Measurements from ENCODE around the gene ARMH1.

DNA sequence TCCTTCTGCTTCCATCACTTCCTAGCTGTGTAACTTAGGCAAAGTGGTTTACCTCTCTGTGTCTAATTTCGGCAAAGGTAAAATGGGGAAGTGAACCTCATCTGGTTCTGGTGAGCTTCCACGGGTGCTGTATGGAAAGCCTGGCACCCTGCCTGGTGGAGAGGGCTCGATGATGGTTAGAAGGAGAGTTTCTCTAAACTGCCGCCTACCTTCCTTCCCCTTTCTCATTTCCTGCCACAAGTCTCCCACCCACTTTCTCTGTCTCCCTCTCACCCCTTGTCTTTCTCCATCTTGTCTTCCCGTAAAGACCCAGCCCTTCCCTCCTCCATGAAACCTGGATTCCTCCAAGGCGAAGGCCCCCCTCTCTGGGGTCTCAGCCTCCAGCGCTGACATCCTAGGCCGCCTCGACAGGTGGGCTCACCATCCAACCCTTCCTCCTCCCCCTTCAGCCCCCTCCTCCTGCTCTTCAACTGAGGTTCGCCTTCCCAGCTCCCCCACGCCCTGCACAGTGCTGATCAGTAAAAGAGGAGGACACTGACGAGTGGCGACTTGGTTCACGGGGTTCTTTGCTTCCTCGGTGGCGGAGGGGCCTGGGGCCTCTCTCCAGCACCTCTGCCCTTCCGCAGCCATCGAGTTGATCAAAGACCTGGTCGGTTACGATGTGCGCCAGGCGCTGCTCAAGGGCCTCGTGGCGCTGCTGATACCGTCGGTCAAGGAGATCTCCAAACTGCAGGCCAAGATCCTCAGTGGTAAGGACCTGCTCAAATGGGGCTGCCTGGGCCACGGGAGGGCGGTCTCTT lies 49.2 kb downstream of the ARMH1 start:
- TF ChIP-seq, protein P1, sequence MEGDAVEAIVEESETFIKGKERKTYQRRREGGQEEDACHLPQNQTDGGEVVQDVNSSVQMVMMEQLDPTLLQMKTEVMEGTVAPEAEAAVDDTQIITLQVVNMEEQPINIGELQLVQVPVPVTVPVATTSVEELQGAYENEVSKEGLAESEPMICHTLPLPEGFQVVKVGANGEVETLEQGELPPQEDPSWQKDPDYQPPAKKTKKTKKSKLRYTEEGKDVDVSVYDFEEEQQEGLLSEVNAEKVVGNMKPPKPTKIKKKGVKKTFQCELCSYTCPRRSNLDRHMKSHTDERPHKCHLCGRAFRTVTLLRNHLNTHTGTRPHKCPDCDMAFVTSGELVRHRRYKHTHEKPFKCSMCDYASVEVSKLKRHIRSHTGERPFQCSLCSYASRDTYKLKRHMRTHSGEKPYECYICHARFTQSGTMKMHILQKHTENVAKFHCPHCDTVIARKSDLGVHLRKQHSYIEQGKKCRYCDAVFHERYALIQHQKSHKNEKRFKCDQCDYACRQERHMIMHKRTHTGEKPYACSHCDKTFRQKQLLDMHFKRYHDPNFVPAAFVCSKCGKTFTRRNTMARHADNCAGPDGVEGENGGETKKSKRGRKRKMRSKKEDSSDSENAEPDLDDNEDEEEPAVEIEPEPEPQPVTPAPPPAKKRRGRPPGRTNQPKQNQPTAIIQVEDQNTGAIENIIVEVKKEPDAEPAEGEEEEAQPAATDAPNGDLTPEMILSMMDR (IDR thresholded peaks at IDR 0.05; ENCODE audit: low read depth, low read length) = no peak
- no peak for TF ChIP-seq EZH2phosphoT487 (IDR thresholded peaks at IDR 0.05; ENCODE audit: low read depth)
